KMS-11 (cell line): ENCODE results near the gene MC3R.

Source experiments
- H2AFZ ChIP-seq: fragments of 200-600 bp; sonication (generic); 2 replicates; pipeline ENCODE4 v1.6.1; 2016; ENCODE audit warnings: antibody characterized with exemption, mixed run types, low read depth
- H3K27ac ChIP-seq: fragments of 200-600 bp; sonication (generic); 2 replicates; pipeline ENCODE4 v1.6.1; 2016; ENCODE audit warnings: mild to moderate bottlenecking, mixed run types
- H3K27me3 ChIP-seq: fragments of 200-600 bp; sonication (generic); 2 replicates; pipeline ENCODE4 v1.6.1; 2017; ENCODE audit warnings: mild to moderate bottlenecking, low read depth, mixed run types, moderate library complexity; ENCODE audit not compliant: insufficient read depth
- H3K36me3 ChIP-seq: fragments of 200-600 bp; sonication (generic); 2 replicates; pipeline ENCODE4 v1.6.1; 2017; ENCODE audit warnings: mild to moderate bottlenecking, mixed run types; ENCODE audit not compliant: insufficient read depth
- H3K4me1 ChIP-seq: fragments of 200-600 bp; sonication (generic); 2 replicates; pipeline ENCODE4 v1.6.1; 2016; ENCODE audit warnings: mild to moderate bottlenecking, low read depth, mixed run types; ENCODE audit not compliant: poor library complexity, severe bottlenecking
- H3K4me2 ChIP-seq: fragments of 200-600 bp; sonication (generic); 2 replicates; pipeline ENCODE4 v1.7.0; 2016; ENCODE audit warnings: mild to moderate bottlenecking, mixed run types
- H3K4me3 ChIP-seq: fragments of 200-600 bp; sonication (generic); IDR thresholded peaks from 2 replicates; pipeline ENCODE4 v1.6.1; 2017; ENCODE audit warnings: low read depth, low read length, mixed read lengths; ENCODE audit not compliant: insufficient read depth
- H3K79me2 ChIP-seq: fragments of 200-600 bp; sonication (generic); 2 replicates; pipeline ENCODE4 v1.6.1; 2016; ENCODE audit warnings: low read depth, mixed run types; ENCODE audit not compliant: insufficient read depth
- H3K9ac ChIP-seq: fragments of 200-600 bp; sonication (generic); 2 replicates; pipeline ENCODE4 v1.6.1; 2016; ENCODE audit warnings: mild to moderate bottlenecking, mixed run types
- H4K20me1 ChIP-seq: fragments of 200-600 bp; sonication (generic); 2 replicates; pipeline ENCODE4 v1.6.1; 2016; ENCODE audit warnings: mild to moderate bottlenecking, mixed run types; ENCODE audit not compliant: insufficient read depth
- TF ChIP-seq, protein P1 (sequence below): fragments of 200-600 bp; sonication (generic); conservative IDR thresholded peaks from 2 replicates; pipeline ENCODE4 v1.6.1; 2017; ENCODE audit warnings: low read depth, mild to moderate bottlenecking, antibody characterized with exemption, low read length, moderate library complexity, mixed read lengths

The MC3R gene

DNA sequence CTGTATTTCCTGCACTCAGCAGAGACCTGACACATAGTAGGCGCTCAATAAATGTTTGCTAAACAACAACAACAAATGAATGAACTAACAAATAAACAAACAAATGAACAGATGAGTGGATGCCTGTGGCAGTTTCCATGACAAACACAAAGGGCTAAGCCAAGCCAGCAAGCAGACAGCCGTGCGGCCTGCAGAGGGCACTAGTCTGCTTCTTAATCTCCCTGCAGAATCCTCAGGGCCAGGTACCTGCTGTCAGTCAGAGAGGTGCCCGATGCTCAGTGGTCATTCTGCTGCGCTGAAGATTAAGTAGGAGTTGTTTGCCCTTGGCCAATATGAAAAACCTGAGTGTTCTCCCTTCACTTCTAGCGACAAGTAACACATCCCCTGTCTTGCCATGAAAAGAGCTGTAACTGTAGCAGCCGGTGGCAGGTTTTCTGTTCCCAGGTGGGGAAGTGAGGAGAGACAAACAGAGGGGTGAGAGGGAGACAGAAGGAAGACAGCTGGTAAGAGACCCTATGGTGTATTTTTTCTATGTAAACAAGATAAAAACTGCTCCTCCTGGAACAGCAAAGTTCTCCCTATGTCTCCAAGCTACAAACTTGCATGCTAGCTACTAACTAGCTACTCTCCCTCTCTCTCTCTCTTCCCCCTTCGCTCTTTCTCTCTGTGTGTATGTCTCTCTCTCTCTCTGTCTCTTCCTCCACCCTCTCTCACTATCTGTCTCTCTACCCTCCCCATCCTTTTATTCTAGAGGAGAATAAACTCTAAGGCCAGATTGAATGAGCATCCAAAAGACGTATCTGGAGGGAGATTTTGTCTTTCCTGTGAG is at the start of gene MC3R:
MC3R (plus strand) TSS at position 779 of the 829 bp plus-strand sequence. CDS start 112 bp downstream, outside the sequence.
- Histone ChIP-seq H3K27ac (no peak within 1 kb of the TSS), H3K27me3 (no peaks in the 10 kb centered on the region), H4K20me1 (no peaks in the 10 kb centered on the region), H2AFZ (no peak within 1 kb of the TSS), H3K9ac (no peak within 1 kb of the TSS), H3K4me2 (no peak within 1 kb of the TSS), H3K79me2 (no peaks in the 10 kb centered on the region), H3K36me3 (no peaks in the 10 kb centered on the region), H3K4me1 (no peaks in the 10 kb centered on the region), H3K4me3 (no peak within 1 kb of the TSS)
- TF ChIP-seq, protein P1, sequence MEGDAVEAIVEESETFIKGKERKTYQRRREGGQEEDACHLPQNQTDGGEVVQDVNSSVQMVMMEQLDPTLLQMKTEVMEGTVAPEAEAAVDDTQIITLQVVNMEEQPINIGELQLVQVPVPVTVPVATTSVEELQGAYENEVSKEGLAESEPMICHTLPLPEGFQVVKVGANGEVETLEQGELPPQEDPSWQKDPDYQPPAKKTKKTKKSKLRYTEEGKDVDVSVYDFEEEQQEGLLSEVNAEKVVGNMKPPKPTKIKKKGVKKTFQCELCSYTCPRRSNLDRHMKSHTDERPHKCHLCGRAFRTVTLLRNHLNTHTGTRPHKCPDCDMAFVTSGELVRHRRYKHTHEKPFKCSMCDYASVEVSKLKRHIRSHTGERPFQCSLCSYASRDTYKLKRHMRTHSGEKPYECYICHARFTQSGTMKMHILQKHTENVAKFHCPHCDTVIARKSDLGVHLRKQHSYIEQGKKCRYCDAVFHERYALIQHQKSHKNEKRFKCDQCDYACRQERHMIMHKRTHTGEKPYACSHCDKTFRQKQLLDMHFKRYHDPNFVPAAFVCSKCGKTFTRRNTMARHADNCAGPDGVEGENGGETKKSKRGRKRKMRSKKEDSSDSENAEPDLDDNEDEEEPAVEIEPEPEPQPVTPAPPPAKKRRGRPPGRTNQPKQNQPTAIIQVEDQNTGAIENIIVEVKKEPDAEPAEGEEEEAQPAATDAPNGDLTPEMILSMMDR: peak; percentile 85

DNA sequence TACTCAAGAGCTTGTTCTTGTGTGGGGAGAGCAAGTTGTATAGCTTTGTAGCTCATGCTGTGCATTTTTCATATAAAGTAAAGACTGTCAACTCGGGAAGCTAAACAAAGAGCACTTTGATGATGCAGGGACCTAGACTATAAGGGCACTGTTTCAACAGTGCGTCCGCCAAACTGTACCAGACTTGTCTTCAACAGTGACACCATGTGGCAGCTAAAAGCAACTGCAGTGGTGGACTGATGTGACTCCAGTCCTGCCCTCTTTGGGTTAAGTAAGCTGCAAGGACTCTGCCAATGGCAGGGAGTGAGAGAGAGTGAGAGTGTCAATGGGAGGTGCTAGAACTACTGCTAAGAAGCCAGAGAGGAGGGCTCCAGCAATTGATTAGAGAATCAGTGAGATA is 48.1 kb upstream of the MC3R start:
- Histone ChIP-seq H3K4me1 (no peaks in the 10 kb centered on the region), H4K20me1 (no peaks in the 10 kb centered on the region), H3K9ac (no peak overlapping the region), H3K4me2 (no peak overlapping the region), H3K4me3 (no peak overlapping the region), H3K36me3 (no peaks in the 10 kb centered on the region), H3K79me2 (no peaks in the 10 kb centered on the region), H2AFZ (no peak overlapping the region), H3K27ac (no peak overlapping the region), H3K27me3 (no peaks in the 10 kb centered on the region)
- TF ChIP-seq, protein P1: peak; percentile 88

DNA sequence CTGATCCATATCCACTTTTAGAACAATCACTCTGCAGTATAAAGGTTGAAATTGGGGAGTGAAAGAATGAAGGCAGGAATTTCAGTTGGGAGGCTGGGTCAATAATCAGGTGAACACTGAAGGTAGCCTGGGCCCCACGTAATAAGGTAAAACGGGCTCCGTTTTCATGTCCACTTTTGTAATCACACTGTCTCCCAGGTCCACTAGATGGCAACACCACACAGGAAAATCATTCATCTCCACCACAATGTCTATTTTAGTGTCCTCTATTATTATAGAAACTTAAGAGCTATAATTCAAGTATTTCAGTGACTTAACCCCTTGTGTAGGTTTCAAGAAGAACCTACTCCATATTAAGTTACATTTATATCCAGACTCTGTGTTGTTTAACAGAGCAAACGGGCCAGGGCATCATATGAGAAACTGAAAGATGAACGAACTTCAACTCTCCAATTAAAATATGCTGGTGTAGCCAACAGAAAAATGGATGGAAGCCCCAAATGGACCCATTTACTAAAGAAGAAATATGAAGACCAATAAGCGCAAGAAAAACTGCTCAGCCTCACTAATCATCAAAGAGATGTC is 45.9 kb upstream of the MC3R start:
- TF ChIP-seq, protein P1: peak; percentile 40
- Histone ChIP-seq H3K4me2 (no peak overlapping the region), H2AFZ (no peak overlapping the region), H3K36me3 (no peaks in the 10 kb centered on the region), H3K27ac (no peak overlapping the region), H3K4me3 (no peak overlapping the region), H3K27me3 (no peaks in the 10 kb centered on the region), H3K9ac (no peak overlapping the region), H3K79me2 (no peaks in the 10 kb centered on the region), H4K20me1 (no peaks in the 10 kb centered on the region), H3K4me1 (no peaks in the 10 kb centered on the region)

DNA sequence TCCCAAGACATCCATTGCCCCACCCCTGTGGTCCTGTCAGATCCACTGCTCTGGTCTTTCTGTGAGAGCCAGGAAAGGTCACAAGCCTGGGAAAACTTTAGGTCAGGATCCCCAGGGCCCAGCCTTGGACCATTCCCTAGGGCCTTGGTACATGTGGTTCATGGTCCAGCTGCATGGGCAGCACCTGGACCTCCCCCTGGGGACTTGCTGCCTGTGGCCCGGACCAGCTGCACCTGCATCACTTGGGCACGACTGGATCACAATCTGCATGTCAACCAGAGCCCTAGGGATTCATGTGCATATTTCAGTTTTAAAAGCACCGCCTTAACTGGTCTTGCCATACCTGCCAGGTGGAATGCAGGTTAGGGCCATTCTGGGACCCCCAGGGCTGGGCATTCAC is 44.3 kb upstream of the MC3R start:
- Histone ChIP-seq H3K9ac (no peak overlapping the region), H3K4me2 (no peak overlapping the region), H3K4me1 (no peaks in the 10 kb centered on the region), H3K4me3 (no peak overlapping the region), H3K27ac (no peak overlapping the region), H3K79me2 (no peaks in the 10 kb centered on the region), H2AFZ (no peak overlapping the region), H4K20me1 (no peaks in the 10 kb centered on the region), H3K27me3 (no peaks in the 10 kb centered on the region), H3K36me3 (no peaks in the 10 kb centered on the region)
- TF ChIP-seq, protein P1: no peak
